GM13976 (cell line): ENCODE data around the gene SH3BP4.

Experiments
- DNase-seq: peaks from one replicate; pipeline ENCODE4 v3.0.0; 2012; ENCODE audit warnings: low spot score
- in situ Hi-C: fragments of 300-500 bp; cut with MboI; formaldehyde crosslinking; loops from one replicate; pipeline ENCODE4 v1.12.0; 2022; ENCODE audit warnings: low sequenced_read_pairs, mixed read lengths, inconsistent platforms; ENCODE audit not compliant: unreplicated experiment
- TF ChIP-seq, protein P1 (sequence below): IDR thresholded peaks from 2 replicates; pipeline ENCODE4 v1.5.1; 2012; ENCODE audit warnings: borderline replicate concordance, mild to moderate bottlenecking; ENCODE audit not compliant: insufficient read depth; ENCODE audit errors: extremely low read depth, missing control alignments, control extremely low read depth

Gene SH3BP4

GRCh38 chr2:235042576-235043515 lies 91.0 kb downstream of the SH3BP4 start:
- TF ChIP-seq, protein P1, sequence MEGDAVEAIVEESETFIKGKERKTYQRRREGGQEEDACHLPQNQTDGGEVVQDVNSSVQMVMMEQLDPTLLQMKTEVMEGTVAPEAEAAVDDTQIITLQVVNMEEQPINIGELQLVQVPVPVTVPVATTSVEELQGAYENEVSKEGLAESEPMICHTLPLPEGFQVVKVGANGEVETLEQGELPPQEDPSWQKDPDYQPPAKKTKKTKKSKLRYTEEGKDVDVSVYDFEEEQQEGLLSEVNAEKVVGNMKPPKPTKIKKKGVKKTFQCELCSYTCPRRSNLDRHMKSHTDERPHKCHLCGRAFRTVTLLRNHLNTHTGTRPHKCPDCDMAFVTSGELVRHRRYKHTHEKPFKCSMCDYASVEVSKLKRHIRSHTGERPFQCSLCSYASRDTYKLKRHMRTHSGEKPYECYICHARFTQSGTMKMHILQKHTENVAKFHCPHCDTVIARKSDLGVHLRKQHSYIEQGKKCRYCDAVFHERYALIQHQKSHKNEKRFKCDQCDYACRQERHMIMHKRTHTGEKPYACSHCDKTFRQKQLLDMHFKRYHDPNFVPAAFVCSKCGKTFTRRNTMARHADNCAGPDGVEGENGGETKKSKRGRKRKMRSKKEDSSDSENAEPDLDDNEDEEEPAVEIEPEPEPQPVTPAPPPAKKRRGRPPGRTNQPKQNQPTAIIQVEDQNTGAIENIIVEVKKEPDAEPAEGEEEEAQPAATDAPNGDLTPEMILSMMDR: no peak
- DNase-seq: no peak
- in situ Hi-C loops: no loop called here

- no peak for DNase-seq
- in situ Hi-C loops: no loop called here
- TF ChIP-seq, protein P1: no peak
Measured at GRCh38 chr2:235043762-235044500, 92.1 kb downstream of the SH3BP4 start.

- TF ChIP-seq, protein P1: no peak
- in situ Hi-C loops: no loop called here
- no peak for DNase-seq
Measured at GRCh38 chr2:235044501-235045271, 92.9 kb downstream of the SH3BP4 start.

DNA sequence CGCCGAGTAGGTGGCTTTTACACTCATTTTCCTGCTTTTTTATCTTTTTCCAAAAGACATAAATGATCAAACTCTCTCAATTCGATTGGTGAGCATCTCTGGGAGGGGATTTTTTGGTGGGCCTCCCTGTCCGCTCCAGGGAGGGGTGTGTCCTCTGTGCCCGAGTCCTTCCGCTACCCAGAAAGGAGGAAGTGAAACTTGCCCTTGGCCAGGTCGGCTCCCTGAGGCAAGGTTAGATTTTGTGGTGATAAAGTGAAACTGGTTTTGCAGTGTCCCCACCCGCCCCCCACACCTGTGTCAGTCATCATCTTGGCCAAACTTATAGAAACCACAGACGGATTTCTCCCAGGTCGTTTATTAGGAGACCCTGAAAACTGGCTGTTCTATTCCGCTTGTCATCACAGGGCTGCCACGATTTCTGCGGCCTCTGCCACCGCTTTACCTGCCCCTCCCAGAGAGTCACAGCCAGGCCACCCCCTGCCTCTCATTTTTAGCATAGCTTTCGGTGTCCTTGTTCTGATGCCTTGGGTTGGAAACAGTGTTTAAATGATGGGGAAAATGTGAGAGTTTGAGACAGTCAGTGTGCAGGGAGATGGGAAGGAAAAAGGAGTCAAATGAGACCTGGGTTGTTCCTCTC lies 93.6 kb downstream of the SH3BP4 start:
- in situ Hi-C loops: no loop called here
- DNase-seq: no peak
- TF ChIP-seq, protein P1: no peak

DNA sequence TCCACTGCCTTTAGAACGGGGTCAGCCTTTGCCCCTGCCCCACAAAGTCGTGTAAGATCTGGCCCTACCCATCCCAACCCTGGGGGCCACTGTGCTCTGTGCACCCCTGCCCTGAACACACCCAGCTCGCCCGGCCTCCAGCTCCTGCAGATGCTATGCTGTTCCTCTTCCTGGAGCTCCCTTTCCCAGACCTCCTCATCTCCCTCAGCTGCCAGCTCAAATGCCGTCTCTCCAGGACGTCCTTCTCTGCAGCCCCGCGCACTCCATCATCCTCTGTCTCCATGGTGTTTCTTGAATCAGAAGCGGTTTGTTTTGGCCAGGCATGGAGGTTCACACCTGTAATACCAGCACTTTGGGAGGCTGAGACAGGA lies 94.1 kb downstream of the SH3BP4 start:
- TF ChIP-seq, protein P1: no peak
- in situ Hi-C loops: no loop called here
- DNase-seq: no peak

DNA sequence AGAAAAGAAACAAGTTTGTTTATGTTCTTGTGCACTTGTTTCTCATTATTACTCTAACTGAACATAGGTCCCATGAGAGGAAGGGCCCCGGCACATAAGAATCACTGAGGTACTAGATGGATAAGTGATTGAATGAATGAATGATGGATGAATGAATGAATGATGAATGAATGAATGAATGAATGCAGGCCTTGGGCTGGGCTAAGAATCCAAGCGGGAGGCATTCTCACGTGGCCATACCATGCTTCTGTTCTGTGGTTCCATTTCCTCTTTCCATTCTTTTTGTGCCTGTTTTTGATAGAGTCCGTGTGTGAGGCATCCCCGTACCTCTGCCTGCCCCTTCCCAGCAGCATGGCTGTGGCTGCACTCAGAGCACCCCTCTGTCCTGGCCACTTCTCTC lies 94.8 kb downstream of the SH3BP4 start:
- no peak for DNase-seq
- in situ Hi-C loops: no loop called here
- TF ChIP-seq, protein P1: no peak
